ENCODE data around the gene PNMA8A.

DNA sequence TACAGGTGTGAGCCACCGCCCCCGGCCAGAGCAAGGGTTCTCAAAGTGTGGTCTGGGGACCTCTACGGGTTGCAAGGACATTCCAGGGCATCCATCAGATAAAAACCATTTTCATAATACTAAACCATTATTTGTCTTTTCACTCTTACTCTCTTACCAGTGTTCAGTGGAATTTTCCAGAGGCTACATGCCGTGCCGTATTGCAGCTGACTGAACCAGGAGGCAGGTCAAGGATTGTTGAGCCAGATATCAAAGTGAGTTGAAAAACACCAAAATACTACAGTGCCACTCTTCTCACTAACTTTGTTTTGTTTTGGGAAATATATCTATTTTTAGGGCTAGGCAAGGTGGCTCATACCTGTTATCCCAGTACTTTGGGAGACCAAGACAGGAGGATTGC is 31.5 kb upstream of the PNMA8A start:
- TF ChIP-seq, protein P1, sequence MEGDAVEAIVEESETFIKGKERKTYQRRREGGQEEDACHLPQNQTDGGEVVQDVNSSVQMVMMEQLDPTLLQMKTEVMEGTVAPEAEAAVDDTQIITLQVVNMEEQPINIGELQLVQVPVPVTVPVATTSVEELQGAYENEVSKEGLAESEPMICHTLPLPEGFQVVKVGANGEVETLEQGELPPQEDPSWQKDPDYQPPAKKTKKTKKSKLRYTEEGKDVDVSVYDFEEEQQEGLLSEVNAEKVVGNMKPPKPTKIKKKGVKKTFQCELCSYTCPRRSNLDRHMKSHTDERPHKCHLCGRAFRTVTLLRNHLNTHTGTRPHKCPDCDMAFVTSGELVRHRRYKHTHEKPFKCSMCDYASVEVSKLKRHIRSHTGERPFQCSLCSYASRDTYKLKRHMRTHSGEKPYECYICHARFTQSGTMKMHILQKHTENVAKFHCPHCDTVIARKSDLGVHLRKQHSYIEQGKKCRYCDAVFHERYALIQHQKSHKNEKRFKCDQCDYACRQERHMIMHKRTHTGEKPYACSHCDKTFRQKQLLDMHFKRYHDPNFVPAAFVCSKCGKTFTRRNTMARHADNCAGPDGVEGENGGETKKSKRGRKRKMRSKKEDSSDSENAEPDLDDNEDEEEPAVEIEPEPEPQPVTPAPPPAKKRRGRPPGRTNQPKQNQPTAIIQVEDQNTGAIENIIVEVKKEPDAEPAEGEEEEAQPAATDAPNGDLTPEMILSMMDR (conservative IDR thresholded peaks at IDR 0.05 in 1 of 2, IDR thresholded peaks at IDR 0.05 in 1 of 2; ENCODE audit: extremely low read depth in 1 of 2, insufficient read depth in 1 of 2, low read depth in 1 of 2, low read length in 2 of 2), result no peak
- no peak for TF ChIP-seq EZH2 (IDR thresholded peaks at IDR 0.05; ENCODE audit: borderline replicate concordance, low read length)

All from mammary epithelial cell (primary cell).